Measurements from ENCODE around the gene TP53I3.
A peak's percentile ranks its signal among the peaks of the same experiment; 100 is the strongest.
"Not testable (repeated sequence)": the region's sequence is repeated elsewhere in the genome, so short reads cannot be mapped to it uniquely, and the experiment has no call there.

The TP53I3 gene

DNA sequence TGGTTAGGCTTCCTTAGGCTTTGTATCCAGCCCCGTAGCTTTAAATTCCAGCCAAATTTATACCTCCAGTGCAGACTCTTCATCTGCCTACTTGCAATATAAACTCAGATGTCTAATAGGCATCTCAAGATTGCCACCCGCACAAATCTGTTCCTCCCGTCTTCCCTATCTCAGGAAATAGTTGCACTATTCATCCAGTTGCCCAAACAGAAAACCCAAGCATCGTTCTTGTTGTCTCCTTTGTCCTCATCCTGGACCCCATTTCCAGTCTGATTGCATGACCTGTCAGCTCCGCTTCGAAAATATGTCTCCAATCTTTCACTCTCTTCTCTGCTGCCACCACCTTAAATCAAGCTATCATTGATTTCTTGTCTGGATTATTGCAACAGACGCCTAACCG lies 32.8 kb downstream of the TP53I3 start:
- DNase-seq: no peak

DNA sequence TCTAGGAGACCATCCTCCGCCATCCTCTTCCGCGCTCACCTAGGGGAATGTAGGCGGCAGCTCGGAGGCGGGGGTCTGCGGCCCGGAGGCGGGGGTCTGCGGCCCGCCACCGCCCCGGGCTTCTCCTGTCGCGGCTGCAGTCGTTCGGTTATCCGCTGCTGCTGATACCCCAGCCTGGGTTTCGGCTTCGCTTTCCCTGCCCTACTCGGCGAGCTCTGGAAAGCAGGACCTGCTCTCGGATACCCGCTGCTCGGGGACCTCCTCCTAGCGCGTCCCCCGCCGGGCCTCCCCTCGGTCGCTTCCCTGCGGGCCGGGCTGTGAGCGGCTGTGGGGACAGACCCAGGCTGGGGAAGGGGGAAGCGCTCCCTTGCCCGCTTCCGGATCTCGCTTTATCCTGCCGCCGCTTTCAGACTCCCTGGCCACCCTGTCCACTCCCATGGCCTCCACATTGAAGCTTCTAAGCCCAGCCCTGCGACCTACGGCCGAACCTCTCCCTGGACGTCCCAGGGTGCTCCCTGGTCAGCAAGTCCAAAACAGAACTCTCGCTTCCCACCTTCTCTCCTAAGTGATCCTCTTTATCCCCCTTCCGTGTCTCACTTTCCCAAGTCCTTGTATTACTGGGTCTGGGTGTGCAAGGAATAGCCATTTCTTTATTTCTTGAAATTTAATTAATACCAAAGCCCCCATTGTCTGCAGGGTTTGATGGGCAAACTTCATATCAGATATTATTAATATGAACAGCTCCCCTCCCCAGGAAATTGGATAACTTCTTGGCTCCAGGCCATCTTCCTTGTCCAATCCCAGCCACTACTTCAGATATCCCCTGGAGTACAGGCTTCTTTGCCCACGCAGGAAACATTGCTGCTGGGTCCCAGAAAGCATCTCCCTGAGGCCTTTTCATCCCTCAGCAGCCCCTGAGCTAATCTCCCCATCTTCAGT lies 34.3 kb downstream of the TP53I3 start:
- peak; percentile 13 for DNase-seq

DNA sequence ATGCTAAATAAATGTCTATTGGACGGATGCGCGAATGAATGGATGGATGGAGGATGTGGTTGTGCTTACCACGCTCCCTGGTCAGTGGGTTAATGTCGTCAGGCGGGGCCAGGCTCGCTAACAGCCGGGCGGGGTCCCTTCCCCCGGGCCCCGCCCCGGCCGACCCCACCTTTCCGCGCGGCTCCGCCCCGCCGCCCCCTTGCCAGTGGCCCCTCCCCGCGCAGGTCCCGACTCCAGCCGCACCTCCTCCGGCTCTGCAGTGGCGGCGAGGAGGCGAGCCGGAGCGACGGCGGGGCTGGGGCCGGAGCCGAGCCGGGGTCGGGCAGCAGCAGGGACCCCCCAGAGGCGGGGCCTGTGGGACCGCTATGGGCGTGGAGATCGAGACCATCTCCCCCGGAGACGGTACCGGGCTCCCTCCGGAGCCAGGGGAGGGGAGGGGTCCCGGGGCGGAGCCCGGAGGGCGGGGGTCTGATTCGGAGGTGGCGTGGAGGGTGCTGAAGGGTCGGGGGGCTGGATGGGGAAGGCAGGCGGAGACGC lies 35.1 kb downstream of the TP53I3 start, which contains the start of gene FKBP1B:
Gene FKBP1B, plus strand, starts transcription at position 257 of the 537 bp plus-strand sequence. Its CDS starts 109 bp downstream, at position 366.
- peak; percentile 50 for DNase-seq

DNA sequence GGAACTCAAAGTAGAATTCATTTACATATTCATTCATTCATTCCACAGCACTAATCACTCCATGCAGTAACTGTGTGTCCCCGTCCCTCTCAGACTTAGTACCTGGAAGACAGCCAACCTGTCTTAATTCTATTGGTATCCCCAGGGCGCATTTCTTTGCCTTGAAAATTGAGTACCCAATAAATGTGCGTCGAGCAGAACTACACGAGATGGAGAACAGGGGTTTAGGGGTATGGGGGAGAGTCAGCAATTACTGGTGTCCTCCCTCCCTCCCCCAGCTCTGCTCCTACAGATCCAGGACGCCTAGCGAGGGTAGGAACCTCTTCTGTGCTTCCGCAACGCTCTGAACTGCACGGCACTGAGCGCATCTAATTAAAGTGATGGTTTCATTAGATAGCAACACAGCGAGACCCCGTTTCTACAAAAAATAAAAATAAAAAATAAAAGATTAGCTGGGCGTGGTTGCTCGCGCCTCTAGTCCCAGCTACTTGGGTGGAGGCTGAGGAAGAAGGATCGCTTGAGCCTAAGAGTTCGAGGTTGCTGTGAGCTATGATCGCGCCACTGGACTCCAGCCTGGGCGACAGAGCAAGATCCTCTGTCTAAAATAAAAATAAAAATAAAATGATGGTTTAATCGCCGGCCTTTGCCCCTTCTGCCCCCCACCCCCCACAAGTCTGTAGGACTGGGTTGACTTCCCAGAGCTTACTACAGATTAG lies 35.7 kb downstream of the TP53I3 start:
- peak; percentile 51 for DNase-seq

DNA sequence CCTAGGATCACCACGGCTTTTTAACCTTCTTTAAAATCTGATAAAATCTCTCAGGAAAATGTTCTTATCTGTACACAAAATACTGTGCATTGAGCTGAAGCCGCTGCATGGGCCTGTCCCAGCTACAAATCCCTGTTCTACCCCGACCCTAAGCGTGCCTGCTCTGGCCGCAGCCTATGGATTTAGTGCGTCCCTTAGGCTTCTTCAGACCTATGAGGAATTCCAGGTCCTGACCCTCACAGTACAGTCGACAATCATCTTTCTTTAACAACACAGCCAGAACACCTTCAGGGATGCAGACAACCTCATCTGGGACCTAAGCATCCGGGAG lies 37.0 kb downstream of the TP53I3 start:
- no peak for DNase-seq

DNA sequence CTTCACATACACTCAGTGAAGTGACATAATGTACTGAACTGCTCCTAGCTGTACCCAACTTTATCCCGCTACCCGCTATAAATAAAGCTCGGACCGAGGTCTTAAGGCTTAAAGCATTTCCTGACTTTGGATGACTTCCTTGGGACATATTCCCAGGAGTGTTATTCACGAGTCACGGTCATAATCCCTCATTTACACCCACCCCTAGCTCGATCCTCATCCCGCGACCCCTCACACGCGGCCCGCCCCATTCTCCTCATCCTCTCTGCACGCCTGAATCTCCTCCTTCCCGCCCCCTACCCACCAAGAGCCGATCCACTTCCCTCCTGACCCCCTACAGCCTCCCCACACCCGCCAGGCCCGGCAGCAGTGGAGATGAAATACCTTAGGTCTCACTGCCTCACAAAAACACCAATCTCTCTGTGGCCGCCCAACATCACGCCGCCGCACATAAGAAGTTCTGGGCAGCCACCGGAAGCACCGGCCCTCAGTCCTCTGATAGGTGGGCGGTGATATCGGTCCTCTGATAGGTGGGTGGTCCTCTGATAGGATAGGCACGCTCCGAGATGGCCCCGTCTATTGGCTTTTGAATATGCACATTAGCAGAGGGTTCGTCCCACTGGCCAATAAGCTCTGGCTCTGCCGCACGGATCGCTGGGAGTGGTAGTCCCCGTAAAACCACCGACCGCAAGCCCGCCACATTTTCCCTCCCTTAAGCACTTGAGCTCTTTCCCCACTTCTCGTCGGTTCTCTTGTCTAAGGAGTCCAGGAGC lies 37.5 kb downstream of the TP53I3 start, which contains the start of gene WDCP:
Gene WDCP, minus strand, starts transcription at position 462 of the 773 bp plus-strand sequence. CDS start 7,897 bp downstream, outside the sequence.
- DNase-seq: peak; percentile 97

DNA sequence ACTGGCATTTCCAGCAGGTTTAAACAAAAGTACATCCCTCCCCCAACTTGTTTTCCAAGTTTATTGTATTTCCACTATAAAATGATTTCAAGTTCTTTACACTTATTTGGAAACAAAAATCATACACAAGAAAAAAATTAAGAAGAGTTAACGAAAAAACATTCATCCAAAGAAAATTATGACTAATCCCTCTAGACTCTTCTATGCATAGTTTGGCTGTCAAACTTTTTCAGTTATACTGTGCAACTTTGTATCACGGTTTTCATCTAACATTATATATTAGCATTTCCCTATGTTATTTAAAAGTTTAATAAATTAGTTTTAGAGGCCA lies 38.1 kb downstream of the TP53I3 start:
- no peak for DNase-seq

DNA sequence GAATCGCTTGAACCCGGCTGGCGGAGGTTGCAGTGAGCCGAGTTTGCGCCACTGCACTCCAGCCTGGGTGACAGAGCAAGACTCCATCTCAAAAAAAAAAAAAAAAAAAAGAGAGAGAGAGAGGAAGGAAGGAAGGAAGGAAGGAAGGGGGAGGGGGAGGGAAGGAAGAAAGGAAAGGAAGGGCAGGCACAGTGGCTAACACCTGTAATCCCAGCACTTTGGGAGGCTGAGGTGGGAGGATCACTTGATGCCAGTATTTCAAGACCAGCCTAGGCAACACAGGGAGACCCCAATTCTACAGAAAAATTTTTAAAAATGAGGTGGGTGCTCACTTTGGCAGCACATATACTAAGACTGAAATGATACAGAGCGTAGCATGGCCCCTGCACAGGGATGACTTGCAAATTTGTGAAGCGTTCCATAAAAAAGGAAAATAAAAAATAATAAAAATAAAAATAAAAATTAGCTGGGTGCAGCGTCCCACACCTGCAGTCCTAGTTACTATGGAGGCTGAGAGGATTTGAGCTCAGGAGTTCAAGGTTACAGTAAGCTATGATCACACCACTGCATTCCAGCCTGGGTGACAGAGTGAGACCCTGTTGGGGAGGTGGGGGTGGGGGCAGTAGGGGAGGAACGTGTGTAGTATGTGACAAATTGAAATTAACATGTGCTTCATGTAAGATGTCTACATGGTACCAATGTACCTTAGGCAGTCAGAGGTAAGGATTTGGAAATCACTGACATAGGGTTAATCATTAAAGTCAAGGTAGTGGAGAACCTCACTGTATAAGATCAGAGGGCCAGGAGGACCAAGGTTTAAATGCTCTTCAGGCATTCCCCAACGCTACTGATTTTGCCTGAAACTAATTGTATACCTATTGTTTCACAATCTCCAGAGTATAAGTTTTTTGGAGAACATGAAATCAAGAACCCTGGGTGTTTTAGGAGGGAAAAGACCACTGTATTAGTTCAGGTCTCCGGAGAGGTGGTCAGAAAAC lies 38.8 kb downstream of the TP53I3 start:
- no peak for DNase-seq

DNA sequence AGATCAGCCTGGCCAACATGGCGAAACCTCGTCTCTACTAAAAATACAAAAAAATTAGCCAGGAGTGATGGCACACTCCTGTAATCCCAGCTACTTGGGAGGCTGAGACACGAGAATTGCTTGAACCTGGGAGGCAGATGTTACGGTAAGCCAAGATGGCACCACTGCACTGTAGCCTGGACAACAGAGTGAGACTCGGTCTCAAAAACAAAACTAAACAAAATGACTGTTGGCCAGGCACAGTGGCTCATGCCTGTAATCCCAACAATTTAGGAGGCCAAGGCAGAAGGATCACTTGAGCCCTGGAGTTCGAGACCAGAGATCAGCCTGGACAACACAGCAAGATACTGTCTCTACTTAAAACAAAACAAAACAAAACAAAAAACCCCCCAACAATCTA lies 41.5 kb downstream of the TP53I3 start:
- not testable (repeated sequence) for DNase-seq

DNA sequence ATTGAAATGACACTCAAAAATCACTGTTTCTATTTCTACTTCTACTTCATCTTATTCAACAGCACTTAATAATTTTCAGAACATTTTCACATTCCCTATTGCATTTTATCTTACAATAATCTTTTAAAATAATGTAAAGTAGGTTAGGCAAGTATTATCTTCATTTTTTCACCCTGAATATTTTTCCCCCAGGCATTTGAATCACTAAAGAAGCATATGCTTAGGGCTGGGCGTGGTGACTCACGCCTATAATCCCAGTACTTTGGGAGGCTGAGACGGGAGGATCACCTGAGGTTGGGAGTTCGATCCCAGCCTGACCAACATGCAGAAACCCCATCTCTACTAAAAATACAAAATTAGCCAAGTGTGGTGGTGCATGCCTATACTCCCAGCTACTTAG lies 44.1 kb downstream of the TP53I3 start:
- no peak for DNase-seq

DNA sequence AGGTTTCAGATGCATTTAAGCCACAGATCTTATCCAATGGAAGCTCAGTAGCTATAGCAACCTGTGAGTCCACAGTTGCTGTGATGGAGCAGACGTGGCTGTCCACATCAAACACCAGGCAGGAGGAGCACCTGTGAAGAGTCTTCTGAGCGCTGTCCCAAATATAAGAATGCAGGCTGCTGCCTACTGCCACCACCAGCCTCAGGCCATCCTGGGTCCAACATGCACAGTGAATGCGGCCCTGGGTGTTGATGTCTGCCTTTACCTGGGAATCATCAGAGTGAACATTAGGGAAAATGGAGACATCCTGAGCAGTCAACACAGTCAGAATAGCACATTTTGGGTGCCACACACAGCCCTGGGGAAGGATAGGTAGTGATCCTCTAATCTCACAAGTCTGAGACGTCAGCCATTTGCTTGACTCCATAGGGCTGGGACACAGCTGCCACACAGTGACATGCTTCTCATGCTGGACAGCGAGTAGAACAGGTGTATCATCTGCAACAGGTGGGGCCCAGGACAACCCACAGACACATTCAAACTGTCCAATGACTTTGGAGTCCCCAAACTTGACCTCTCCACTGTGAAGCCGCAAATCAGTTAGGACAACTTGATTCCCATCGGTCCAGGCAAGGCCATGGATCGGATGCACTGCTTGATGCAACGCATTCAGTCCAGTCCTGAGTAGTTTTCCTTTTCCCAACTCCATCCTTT lies 45.7 kb downstream of the TP53I3 start:
- DNase-seq: no peak

All from DMS79 (cell line).